GM10248 (cell line): ENCODE results near the gene BAZ1A.

Source experiments
- CTCF ChIA-PET: fragments of 300-600 bp; sonication (Branson Sonifier 250); formaldehyde crosslinking; extraction: SDS; loops from one replicate; lab custom pipeline; 2021; ENCODE audit warnings: antibody characterized with exemption; lab: Yijun Ruan, JAX
- POLR2A ChIA-PET: fragments of 350-650 bp; sonication (Branson Sonifier 250); formaldehyde crosslinking; extraction: SDS; loops from one replicate; lab custom pipeline; 2020; ENCODE audit warnings: antibody characterized with exemption; lab: Yijun Ruan, JAX
- DNase-seq: peaks from one replicate; pipeline ENCODE4 v3.0.0; 2012; ENCODE audit errors: extremely low spot score
- TF ChIP-seq, protein P1 (sequence below): IDR thresholded peaks from 2 replicates; pipeline ENCODE4 v1.5.1; 2012; ENCODE audit warnings: mild to moderate bottlenecking, low read depth; ENCODE audit errors: extremely low read depth, missing control alignments, control extremely low read depth

BAZ1A gene

DNA sequence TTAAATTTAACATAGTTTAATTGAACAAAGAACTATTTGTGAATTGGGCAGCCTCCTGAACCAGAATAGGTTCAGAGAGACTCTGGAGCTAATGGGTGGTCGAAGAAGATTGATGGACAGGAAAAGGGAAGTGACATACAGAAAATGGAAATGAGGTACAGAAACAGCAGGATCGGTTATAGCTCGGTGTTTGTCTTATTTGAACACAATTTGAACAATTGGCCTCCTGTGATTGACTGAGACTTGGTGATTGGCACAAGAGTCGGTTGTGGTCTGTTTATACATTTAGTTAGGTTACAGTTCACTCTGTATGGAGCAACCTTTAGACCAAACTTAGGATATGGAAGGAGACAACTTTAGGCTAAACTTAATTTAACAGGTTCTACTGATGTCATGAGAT lies 142.4 kb downstream of the BAZ1A start:
- no peak for DNase-seq
- ChIA-PET CTCF (interaction anchor here (1.1 to 2.7 kb wide), 5 partner anchors 9 to 61 kb away, joined by 3 to 28 read pairs (median 8); no protein-coding TSS in a partner anchor), POLR2A (interaction anchor here (0.7 kb wide), 1 partner anchor 91 kb away, joined by 4 read pairs; no protein-coding TSS in a partner anchor)
- TF ChIP-seq, protein P1, sequence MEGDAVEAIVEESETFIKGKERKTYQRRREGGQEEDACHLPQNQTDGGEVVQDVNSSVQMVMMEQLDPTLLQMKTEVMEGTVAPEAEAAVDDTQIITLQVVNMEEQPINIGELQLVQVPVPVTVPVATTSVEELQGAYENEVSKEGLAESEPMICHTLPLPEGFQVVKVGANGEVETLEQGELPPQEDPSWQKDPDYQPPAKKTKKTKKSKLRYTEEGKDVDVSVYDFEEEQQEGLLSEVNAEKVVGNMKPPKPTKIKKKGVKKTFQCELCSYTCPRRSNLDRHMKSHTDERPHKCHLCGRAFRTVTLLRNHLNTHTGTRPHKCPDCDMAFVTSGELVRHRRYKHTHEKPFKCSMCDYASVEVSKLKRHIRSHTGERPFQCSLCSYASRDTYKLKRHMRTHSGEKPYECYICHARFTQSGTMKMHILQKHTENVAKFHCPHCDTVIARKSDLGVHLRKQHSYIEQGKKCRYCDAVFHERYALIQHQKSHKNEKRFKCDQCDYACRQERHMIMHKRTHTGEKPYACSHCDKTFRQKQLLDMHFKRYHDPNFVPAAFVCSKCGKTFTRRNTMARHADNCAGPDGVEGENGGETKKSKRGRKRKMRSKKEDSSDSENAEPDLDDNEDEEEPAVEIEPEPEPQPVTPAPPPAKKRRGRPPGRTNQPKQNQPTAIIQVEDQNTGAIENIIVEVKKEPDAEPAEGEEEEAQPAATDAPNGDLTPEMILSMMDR: no peak

DNA sequence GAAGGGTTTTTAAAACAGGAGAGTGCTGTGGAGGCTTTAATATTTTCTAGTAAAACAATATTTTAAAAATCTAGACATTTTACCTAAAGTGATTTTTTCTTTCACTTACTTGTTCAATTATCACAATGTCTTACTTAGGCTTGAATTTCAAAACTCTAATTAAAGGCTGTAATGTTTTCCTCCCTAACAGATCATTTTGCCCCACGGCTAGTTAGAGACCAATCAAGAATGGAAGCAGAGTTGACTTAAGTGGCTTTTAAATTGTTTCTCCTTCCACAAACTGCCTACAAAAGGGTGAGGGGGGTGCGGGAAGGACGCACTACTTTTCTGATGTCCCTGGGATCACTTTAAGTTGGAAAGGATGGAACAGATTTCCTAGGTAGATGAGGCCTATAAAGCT lies 151.3 kb downstream of the BAZ1A start:
- no peak for DNase-seq
- CTCF ChIA-PET: interaction anchor here (1.2 to 5.5 kb wide), 16 partner anchors 9 to 257 kb away, joined by 3 to 143 read pairs (median 6); no protein-coding TSS in a partner anchor
- POLR2A ChIA-PET: no interaction called here
- TF ChIP-seq, protein P1: no peak

DNA sequence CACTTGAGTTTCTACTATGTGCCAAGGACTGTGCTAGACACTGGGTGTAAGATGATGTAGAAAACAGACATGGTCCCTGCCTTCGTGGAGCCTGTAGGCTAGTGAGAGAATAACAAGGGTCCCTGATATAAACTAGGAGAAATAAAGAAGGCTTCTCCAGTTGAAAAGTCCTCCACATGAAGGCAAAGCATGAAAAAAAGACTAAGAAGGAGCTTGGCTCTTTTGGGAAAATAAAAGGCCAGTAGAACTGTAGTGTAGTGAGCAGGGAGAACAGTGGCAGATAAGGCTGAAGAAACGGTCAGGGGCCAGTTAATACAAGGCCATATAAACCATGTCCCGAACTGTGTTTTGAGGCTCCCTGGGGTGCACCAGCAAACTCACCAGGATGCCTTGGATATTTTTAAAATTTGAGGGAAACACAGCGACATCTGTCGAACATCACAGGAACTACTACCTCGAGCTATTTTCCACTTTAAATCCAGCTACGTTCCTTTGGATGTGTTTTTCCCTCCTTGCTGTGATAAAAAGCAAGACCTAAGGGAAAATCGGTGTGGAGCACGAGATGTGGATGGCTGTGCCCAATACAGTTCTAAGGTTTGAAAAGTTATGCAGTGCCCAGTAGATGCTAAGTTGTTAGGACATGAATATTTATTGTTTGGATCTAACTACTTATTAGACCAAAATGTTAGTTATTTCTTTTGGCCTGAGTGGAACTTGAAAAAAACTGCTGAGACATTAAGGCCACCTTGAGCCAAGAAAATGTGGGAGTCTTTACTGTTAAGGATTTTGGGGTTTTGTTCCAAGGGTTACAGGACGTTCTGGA lies 152.2 kb downstream of the BAZ1A start:
- DNase-seq: peak; percentile 71
- TF ChIP-seq, protein P1: peak; percentile 67
- CTCF ChIA-PET: interaction anchor here (0.6 to 5.5 kb wide), 45 partner anchors 9 to 699 kb away, joined by 3 to 143 read pairs (median 4); partner anchors contain the start of gene CFL2
- POLR2A ChIA-PET: interaction anchor here (0.6 kb wide), 1 partner anchor 16 kb away, joined by 4 read pairs; no protein-coding TSS in a partner anchor

DNA sequence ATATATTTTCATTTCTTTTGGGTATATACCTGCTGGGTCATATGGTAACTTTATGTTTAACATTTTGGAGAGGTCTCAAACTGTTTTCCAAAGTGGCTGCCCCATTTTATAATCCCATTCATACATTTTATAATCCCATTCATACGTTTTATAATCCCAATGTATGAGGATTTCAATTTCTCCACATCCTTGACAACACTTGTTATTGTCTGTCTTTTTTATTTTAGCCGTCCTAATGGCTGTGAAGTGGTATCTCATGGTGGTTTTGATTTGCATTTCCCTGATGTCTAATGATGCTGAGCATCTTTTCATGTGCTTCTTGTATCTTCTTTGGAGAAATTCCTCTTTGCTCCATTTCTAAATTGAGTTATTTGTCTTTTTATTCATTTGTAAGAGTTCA lies 154.0 kb downstream of the BAZ1A start:
- TF ChIP-seq, protein P1: no peak
- DNase-seq: no peak

DNA sequence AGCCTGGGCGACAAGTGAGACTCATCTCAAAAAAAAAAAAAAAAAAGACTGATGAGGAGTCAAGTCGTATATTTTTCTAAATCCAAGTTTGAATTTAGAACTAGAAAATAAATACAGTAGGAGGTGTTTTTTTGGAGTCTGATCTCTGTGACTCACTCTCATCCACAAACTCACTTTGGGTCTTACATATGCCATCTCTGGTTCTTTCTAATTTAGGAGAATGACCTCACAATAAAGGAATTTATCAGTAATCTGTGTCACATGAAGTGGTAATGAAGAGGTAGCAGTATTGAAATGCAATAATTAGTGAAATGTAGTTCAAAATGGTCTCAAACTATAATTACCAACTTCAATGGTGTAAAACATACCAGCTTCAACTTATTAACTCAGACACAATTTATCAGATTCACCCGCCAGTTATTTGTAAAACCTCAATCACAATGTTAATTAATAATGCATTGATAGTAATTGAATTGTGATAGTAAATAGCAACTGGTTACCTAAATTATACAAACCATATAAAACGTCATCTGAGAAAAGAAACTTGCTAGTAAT lies 156.3 kb downstream of the BAZ1A start:
- ChIA-PET POLR2A (no interaction called here), CTCF (interaction anchor here (2.1 to 6.2 kb wide), 2 partner anchors 9 to 46 kb away, joined by 11 to 39 read pairs; no protein-coding TSS in a partner anchor)
- TF ChIP-seq, protein P1: no peak
- no peak for DNase-seq

More for the DNA sequence above, 154.0 kb downstream of the BAZ1A start:
- CTCF ChIA-PET: interaction anchor here (1.1 kb wide), 1 partner anchor 14 kb away, joined by 4 read pairs; no protein-coding TSS in a partner anchor
- POLR2A ChIA-PET: no interaction called here

DNA sequence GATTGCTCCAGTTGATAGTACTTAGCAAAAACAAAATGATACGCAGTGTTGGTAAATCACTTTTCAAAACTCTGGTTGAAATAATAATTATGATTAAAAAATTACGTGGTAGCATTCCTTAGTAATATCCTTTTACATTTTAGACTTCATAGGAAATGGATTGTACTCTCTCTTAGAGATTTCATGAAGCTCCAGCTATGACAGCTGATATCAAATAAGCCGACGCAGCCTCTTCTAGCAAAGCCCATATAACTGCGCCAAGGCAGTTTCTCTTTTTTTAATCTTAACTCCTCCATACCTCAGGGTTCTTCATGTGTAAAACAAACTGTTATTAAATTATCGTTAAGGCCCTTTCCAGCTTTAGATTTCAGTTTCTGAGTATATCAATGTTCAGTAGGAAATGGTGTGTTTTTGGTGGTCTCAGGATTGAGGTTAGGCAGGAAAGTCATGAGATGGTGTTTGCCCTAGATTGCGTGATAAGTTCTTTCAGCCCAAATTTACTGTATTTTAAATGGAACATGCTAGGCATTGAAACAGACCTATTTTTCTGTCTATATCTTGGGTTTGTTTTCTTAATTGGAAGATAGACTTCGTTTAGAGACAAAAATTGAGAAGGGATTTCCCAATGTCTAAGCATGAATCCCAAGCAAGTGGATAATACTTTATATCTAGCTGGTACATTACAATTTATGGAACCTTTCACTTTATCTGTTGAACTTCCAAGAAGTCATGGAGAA lies 159.9 kb downstream of the BAZ1A start:
- TF ChIP-seq, protein P1: no peak
- DNase-seq: no peak
- ChIA-PET CTCF (interaction anchor here (1.0 to 6.2 kb wide), 5 partner anchors 10 to 44 kb away, joined by 3 to 39 read pairs (median 4); no protein-coding TSS in a partner anchor), POLR2A (no interaction called here)
